Activated CD4-positive, alpha-beta T cell treated with anti-CD3 and anti-CD28 coated beads, Interleukin-2, amount 50 U/mL, for 48 hours (primary cell): ENCODE measurements around the gene CSNK1E.
"Not testable (repeated sequence)": the region's sequence is repeated elsewhere in the genome, so short reads cannot be mapped to it uniquely, and the experiment has no call there.

Experiments used
- DNase-seq, 2 experiments: peaks; one replicate each; pipeline ENCODE4 v3.0.0-alpha.2; 2020

The CSNK1E gene

DNA sequence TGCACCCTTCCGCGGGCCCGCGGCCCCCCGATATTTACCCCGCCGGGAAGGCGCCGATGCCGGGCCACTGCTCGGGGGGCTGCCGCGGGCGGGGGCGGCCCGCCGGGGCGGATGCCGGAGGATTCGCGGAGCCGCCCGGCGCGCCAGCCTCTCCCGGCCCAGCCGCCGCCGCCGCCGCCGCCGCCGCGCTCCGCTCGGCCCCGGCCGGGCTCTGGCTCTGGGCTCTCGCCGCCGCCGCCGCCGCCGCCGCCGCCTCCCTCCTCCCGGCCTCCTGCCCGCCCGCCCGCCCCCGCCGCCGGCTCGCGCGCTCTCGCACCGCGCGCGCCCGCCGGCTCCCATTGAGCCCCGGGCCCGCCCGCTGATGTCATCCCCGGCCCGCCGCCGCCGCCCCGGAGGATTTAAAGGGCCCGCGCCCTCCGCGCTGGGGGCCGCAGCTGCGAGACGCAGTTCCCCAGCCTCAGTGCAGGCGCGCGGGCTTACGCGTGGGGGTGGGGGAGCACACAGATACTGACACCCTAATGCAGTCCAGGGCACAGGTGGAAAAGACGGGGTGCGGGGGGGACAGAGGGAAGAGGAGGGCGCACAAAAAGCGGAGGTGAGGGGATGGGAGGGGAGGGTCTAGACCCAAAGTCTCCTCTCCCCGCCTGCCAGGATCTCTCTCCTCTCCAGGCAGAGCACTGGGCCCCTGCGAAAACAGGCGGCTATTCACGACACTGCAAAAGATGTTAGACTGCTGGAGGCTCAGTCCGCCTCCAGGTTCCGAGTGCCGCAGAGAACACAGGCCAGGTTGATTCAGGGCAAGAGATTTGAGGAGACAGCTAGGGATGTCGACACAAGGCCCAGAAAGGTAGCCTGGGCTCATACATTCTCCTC lies at the start of gene CSNK1E:
Gene CSNK1E (minus strand): TSS at position 312 of the 873 bp plus-strand sequence. CDS start 3,276 bp downstream, outside the sequence.
- peak; percentile 69 to 73 for DNase-seq

DNA sequence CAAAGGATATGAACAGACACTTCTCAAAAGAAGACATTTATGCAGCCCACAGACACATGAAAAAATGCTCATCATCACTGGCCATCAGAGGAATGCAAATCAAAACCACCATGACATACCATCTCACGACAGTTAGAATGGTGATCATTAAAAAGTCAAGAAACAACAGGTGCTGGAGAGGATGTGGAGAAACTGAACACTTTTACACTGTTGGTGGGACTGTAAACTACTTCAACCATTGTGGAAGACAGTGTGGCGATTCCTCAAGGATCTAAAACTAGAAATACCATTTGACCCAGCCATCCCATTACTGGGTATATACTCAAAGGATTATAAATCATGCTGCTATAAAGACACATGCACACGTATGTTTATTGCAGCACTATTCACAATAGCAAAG lies 48.6 kb upstream of the CSNK1E start:
- DNase-seq = not testable (repeated sequence)

DNA sequence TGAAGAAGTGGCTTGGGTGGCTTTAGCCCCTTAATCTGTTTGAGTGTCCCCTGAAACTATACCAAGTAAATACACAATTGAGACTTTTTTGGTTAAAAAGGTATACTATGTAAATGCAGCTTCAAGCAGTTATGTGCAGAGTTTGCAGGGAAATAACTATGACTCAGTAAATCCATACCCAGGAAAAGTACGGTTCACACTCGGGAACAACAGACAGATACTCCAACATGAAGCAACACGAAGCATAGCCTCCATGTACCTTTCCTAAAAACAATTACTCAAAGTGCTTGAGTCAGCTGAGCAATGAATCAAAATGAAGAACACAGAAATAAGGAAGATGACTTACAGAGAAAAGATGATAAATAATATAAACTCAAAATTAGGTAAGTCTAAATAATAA lies 47.9 kb upstream of the CSNK1E start:
- DNase-seq = not testable (repeated sequence)

DNA sequence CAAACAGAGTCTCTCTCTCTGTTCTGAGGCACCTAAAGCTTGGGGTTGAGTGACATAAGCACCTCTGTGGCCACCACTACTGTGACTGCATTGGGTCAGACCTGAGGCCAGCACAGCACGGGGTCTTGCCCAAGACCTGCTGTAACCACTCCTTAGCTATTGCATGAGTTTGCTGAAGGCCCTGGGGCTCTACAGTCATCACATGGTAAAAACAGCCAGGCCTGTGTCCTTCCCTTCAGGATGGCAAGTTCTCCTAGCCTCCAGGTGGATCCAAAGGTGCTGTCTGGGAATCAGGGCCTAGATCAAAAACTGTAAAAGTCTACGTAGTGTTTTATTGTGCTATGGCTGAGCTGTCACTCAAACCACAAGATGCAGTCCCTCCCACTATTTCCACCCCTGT lies 43.3 kb upstream of the CSNK1E start:
- not testable (repeated sequence) for DNase-seq

DNA sequence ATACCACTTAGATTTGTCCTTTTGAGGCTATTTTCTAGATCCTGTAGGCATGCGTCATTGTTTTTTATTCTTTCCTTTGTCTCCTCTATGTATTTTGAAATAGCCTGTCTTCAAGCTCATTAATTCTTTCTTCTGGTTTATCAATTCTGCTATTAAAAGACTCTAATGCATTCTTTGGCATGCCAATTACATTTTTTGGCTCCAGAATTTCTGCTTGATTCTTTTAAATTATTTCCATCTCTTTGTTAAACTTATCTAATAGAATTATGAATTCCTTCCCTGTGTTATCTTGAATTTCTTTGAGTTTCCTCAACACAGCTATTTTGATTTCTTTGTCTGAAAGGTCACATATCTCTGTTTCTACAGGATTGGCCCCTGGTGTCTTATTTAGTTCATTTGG lies 42.6 kb upstream of the CSNK1E start:
- DNase-seq = not testable (repeated sequence)

DNA sequence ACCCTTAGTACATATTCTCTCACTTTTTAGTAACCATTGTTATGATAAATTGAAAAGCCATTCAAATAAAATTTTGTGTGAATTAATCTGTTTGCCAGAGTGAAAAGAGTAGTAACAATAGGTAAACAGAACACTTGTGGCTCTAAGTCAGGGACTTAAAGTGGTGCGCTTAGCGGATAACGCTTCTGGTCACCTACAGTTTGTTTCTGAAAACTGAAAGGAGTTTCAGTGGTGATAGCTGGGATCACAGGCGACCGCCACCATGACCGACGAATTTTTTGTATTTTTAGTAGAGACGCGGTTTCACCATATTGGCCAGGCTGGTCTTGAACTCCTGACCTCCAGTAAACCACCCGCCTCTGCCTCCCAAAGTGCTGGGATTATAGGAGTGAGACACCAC lies 40.7 kb upstream of the CSNK1E start:
- not testable (repeated sequence) for DNase-seq

DNA sequence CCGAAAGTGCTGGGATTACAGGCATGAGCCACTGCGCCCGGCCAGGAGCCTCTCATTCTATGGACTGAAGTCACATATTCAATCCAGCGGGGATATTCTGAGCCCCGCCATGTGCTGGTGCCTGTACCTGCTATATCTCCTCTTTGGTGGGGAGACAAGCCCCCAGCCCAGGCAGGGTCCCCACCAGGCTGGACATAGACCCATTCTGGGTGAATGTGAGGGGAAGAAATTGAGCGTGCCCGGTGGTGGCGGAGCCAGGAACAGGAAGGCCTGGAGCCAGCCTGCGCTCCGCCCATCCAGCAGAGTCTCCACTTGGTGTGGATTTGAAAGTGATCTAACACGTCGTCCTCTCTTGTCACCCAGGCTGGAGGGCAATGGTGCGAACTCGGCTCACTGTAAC lies 38.0 kb upstream of the CSNK1E start:
- no peak for DNase-seq

DNA sequence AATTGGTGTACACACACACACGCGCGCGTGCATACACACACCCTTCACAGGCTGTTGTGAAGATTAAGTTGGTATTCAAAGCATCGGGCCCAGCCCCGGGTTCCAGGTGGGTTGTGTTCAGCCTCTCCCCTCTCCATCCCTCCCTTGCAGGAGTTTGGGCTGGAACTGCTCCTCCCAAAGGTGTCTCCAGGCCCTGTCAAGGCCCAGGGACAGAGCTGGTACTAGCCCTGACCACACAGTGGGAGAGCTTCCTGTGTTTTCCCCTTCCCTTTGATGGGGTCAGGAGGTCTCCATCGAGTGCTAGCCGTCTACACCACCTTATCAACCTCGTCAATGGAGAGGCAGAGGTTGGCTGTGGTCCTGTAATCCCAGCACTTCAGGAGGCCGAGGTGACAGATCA lies 36.5 kb upstream of the CSNK1E start:
- DNase-seq = no peak

DNA sequence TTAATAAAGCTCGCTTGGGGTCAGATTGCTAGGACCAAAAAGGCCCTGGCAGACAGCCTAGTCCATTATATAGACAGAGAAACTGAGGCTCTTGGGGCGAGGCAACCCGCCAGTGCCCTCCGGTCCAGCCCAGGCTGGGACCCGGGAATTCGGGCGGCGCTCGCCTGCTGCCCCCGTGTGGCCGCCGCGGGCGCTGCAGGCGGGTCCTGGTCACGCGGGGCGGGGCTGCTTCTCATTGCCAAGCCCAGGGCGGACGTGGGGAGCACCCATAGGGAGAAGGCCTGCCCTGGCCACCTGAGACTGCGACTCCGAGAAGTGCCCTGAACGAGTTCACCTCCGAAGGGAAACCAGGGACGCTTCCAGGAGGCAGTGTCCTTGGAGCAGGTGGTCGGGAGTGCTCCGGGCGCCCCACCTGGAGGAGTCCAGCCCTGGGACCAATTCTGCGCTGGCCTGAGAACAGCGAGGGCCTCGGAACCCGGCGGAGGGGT lies 36.0 kb upstream of the CSNK1E start:
- peak; percentile 71 to 76 for DNase-seq

DNA sequence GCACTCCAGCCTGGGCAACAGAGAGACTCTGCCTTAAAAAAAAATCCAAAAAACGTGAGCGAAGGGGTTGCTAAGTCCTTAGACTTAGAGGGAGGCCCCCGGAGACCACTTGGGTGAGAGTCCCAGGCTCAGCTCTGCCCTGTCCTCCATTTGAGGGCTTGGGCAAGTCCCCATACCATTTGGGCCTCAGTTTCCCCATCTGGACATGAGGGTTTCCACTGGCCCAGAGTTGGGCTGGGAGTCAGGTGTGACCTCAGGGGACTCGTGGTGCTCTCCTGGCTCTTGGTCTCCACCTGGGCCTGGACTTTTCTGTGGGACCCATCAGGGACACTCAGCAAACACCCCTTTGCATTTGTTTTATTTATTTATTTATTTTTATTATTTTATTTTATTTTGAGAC lies 35.2 kb upstream of the CSNK1E start:
- no peak for DNase-seq

DNA sequence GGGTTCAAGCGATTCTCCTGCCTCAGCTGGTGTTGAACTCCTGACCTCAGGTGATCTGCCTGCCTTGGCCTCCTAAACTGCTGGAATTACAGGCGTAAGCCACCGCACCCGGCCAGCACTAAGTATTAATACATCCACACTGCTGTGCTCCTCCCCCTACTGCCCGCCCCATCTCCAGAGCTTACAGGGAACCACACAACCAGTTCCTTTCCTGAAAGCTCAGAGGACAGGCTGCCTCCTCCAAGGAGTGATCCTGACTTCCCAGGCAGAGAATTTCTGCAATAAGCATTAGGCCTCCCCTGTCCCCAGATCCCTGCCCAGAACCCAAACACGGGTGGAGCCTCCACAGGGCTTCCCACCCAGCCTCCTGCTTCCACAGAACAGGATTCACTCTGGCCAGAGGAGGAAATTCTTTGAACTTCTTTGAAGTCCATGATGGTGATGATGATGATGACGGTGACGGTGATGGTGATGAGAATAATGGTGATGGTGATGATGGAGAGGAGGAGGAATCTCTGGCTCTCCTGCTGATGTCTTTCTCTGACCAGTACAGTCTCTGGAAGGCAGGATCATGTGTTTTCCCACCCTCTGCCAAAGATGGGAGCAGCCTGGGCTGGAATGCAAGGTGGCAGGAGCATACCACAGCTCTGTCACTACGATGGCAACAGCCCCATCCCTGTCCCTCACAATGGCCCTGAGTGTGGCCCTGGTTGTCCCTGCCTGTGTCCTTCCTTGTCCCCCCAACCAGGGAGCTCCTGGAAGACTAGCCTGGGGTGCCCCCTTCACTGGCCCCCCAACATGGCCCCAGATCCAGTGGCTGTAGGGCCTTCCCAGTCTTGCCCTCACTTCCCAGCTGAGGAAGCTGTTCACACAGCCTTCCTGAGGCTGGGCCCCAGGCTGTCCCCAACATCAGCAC lies 33.5 kb upstream of the CSNK1E start:
- DNase-seq = no peak

DNA sequence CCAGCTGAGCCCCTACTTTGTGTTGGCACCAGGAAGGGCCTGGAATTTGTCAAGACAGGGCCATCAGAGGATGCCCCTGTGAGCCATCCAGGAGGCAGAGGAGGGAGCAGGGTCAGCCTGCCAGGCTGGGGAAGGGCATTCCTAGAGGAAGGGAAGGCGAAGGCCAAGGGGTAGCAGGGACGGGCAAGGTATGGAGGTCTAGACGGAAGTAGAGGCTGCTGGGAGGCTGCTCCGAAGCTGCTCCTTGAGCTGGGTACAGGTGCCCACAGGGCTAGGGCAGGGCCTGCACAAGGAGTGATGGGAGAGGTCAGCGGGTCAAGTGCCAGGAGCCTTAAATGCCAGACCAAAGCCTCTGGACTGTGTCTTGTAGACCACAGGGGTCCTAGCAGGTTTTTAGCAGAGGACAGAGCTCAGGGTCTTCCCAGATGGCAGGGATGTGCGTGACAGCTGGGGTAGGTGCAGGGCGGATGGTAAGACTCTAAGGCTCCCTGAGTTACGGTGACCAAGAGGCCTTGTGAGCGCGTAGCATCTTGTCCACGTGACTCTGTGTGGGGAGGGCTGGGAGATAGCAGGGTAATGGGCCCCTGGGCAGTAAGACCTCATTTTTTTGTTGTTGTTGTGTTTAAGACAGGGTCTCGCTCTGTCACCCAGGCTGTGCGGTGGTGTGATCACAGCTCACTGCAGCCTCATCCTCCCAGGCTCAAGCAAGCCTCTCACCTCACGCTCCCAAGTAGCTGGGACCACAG lies 31.7 kb upstream of the CSNK1E start:
- DNase-seq = no peak

DNA sequence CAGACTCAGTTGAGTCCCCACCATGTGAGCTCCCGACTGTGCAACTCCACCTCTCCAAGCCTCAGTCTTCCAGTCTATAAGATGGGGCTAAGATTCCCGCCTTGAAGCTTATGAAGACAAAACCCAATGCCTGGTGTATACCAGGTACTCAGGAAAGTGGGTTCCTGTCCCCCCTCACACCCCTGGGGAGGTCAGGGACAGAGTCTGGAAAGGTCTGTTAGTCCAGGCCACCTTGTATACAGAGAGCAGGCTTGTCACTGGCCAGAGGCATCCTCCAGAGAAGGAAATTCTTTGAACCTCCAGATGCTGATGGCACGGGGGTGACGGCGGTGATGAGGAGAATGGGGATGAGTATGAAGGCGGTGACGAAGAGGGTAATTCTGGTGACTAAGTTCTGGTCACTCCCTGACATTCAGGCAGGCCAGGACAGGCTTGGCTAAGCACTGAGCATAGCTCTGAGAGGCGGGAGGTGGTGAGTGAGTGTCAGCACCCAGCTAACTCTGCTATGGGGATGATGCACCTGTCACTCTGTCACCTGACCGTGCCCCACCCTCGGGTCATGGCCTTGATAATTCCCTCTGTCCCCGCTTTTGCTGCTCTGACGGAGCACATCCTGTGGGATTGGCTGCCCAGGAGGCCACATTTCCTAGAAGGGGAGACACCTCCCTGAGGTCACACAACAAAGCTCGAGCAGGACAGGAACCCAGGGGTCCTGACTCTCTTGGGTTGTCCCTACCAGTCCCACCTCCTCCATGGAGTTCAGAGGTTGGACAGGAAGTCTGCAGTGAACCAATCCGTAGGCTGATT lies 30.9 kb upstream of the CSNK1E start:
- no peak for DNase-seq

DNA sequence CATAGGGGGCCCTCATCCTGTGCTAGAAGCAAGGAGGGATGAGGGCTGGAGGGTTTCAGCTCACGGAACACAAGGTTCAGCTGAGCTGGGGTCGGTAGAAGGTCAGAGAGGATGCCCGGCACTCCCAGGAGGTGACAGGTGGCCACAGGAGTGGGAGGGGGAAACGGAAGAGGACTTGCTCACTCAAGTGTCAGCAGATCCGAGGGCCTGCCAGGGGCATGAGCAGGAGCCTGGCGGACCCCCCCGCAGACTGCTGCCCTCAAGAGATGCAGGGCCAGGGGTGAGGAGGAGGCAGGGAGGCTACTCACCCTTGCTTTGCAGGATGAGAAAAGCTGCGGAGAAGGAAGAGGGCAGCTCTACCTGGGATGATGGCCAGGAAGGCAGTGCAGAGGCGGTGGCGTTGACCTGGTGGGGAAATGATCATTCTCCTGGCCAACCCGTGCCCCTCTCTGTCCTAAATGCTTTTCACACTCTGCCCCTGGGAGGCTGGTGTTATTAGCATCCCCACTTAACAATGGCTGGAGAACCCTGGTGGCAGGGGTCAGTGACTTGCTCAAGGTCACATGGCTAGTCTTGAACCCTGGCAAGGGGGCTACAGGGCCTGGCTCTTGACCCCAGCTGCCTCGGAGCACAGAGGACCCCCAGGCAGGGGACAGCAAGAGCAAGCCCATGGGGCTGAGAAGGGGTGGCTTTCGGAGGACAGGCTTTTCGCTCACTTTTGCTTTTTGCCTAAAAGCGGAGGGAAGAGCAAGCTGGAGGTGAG lies 30.1 kb upstream of the CSNK1E start:
- no peak for DNase-seq

DNA sequence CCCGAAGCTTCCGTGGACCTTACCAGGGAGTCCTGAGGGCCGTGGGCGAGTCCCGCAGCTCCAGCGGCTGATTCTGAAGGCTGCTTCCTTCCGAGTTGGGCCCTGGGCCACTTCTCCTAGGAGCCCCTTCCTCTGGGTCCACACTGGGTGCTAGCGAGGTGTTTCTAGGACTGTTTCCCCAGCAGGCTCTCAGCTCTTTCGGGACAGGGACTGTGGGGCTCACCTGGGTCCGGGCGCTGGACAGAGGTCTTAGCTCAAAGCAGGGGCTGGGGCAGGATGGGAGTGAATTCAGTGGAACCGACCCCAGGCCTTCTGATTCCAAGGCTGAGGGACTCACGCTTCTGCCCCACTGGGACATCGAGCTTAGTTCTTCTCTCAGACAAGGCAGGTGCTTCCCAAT lies 29.3 kb upstream of the CSNK1E start:
- DNase-seq = no peak

DNA sequence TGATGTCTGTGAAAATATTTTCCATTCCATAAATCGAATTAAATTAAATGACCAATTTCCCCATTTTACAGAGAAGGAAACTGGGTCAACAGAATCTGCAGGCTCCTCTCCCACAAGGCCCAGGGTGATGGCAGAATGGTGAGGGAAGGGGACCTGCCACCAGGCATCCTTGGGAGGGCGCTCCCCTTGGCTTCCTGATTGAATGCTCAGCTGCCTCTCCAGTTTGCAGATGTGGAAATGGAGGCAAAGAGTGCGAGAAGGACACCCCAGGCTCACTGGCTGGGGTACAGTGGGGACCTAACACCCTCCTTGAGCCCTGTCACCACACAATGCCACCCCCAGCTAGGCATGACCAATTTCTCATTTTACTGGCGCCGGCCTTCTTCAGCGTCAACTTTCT lies 28.5 kb upstream of the CSNK1E start:
- no peak for DNase-seq

DNA sequence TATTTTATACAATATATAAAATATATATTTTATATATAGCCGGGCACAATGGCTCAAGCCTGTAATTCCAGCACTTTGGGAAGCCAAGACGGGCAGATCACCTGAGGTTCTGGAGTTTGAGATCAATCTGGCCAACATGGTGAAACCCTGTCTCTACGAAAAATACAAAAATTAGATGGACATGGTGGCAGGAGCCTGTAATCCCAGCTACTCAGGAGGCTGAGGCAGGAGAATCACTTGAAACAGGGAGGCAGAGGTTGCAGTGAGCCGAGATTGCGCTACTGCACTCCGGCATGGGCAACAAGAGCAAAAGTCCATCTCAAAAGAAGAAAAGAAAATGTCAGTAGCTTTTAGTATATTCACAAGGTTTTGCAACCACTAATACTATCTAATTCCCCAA lies 22.7 kb upstream of the CSNK1E start:
- DNase-seq = not testable (repeated sequence)

DNA sequence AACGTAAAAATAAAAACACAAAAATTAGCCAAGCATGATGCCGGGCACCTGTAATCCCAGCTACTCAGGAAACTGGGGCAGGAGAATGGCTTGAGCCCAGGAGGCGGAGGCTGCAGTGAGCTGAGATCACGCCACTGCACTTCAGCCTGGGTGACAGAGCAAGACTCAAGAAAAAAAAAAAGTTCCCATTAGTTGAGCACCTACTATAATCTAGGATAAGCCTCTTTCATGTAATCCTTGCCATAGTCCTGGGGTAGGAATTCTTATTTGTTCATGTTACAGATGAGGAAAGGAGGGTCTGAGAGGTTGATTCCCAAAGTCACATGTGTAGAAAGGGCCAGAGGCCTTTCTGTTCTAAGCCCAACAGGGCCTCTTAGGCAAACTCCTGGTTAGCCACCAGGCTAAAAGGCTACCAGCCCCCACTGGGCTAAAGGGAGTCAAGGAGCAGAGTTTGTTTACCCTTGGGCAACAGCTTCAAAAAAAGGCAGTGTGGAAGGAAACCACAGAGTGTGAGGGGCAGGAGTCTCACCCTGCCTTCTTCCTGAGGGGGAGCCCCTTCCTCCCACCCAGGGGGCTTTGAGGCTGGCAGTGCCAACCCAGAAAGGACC lies 21.6 kb upstream of the CSNK1E start:
- no peak for DNase-seq

DNA sequence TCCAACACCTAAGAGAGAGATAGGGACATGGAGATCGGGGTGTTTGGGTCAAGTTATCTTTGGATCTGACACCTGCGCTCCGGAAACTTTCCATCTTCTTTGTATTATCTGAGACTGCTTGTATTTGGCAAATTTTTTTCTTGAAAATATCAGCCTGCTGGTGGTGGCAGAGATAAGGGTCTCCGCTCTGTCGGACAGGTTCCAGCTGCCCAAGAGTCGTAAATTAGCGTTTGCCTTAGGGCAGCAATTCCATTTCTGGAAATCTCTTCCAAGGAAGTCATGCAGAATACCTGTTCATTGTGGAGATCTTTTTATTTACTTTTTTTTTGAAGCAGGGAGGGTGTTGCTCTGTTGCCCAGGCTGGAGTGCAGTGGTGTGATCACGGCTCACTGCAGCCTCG lies 19.5 kb upstream of the CSNK1E start:
- DNase-seq = no peak

DNA sequence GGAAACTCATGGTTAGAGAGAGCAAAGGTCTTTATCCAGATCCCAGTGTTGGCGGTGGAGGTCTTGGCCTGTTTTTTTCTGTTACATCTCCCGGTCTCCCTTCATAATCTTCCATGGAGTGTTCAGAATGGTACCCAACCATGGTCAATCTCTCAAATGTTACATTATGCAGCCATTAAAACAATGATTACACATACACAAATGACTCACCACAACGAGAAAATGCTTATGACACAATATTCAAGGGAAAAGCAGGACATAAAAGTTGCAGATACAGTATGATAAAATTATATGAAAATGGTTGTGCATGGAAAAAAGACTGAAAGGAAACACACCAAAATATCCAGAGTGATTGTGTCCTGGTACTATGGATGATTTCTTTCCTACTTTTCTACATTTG lies 17.8 kb upstream of the CSNK1E start:
- no peak for DNase-seq

DNA sequence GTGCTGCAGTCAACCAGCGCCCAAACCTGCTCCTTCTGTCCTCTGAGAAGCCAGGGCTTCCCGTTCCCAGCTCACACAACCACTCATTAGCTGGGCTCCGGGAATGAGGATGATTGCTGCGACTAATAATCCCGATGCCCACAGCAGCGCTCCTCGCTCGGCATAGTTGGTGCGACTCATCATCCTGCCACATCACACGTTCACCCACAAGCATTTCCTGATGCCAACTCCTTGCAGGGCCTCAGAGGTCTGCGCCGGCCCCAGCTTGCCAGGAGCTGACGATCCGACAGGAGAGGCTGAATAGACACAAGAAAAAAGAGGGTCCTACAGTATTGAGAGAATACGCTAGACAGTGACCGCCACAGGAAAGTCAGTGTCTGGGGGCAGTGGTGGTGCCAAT lies 10.6 kb upstream of the CSNK1E start:
- DNase-seq = no peak
